Esophagus muscularis mucosa (tissue), 4 donors: ENCODE data around the gene GRIK5.

Source experiments
- CTCF ChIP-seq, 3 experiments: fragments of 200-600 bp in 2 of 3; fragments of 450-650 bp in 1 of 3; sonication (generic) in 2 of 3; IDR thresholded peaks; one replicate each; pipeline ENCODE4 v1.5.1; 2017 to 2019; ENCODE audit warnings: antibody characterized with exemption in 3 of 3, mild to moderate bottlenecking in 2 of 3, moderate library complexity in 1 of 3
- EP300 ChIP-seq: sonication (generic); formaldehyde crosslinking; IDR thresholded peaks from one replicate; pipeline ENCODE4 v1.6.1; 2017; ENCODE audit warnings: antibody characterized with exemption
- POLR2A ChIP-seq: fragments of 450-650 bp; IDR thresholded peaks from one replicate; pipeline ENCODE4 v1.6.1; 2017; ENCODE audit warnings: antibody characterized with exemption, moderate library complexity, mild to moderate bottlenecking, low read depth
- POLR2AphosphoS5 ChIP-seq, 2 donors: sonication (generic); formaldehyde crosslinking; IDR thresholded peaks; one replicate each; pipeline ENCODE4 v1.6.1; 2017; ENCODE audit warnings: antibody characterized with exemption in 2 of 2

- TF ChIP-seq CTCF (IDR thresholded peaks at IDR 0.05) = no peak
- TF ChIP-seq POLR2A = no peak
- TF ChIP-seq EP300 = no peak
- no peak for TF ChIP-seq POLR2AphosphoS5 (IDR thresholded peaks at IDR 0.05)
Observed at GRCh38 chr19:42021185-42021584, 48.8 kb downstream of the GRIK5 start.
